AG09319 (cell line): Measurements from ENCODE around the gene NOSIP.

ENCODE experiments used
- DNase-seq: peaks from one replicate; pipeline ENCODE4 v3.0.0-alpha.2; 2010; ENCODE audit warnings: low read depth; ENCODE audit errors: extremely low read depth
- CTCF ChIP-seq: IDR thresholded peaks from 2 replicates; pipeline ENCODE4 v1.5.1; 2011; ENCODE audit warnings: low read depth, mild to moderate bottlenecking, inconsistent platforms, low read length, moderate library complexity

NOSIP gene

GRCh38 chr19:49541914-49542313 is 38.4 kb downstream of the NOSIP start:
- DNase-seq: no peak
- no peak for TF ChIP-seq CTCF

- no peak for TF ChIP-seq CTCF
- DNase-seq: no peak
Measured at GRCh38 chr19:49539192-49539952, 41.0 kb downstream of the NOSIP start.

GRCh38 chr19:49538643-49539042 is 41.7 kb downstream of the NOSIP start:
- TF ChIP-seq CTCF: no peak
- DNase-seq: no peak

- DNase-seq: no peak
- TF ChIP-seq CTCF: no peak
Measured at GRCh38 chr19:49536921-49537462, 43.4 kb downstream of the NOSIP start.

- no peak for TF ChIP-seq CTCF
- DNase-seq: no peak
Measured at GRCh38 chr19:49534632-49535385, 45.5 kb downstream of the NOSIP start.

GRCh38 chr19:49533551-49534488 is 46.5 kb downstream of the NOSIP start:
- no peak for TF ChIP-seq CTCF
- no peak for DNase-seq
